HG02885 (cell line): ENCODE measurements around the gene S100A2.
"Not testable (repeated sequence)": the region's sequence is repeated elsewhere in the genome, so short reads cannot be mapped to it uniquely, and the experiment has no call there.

Experiments used
- ATAC-seq: cut with Tn5 transposase; IDR thresholded peaks from one replicate; pipeline ENCODE4 v1.9.1; 2021; ENCODE audit warnings: mild to moderate bottlenecking; ENCODE audit not compliant: unreplicated experiment, poor library complexity

Gene S100A2

DNA sequence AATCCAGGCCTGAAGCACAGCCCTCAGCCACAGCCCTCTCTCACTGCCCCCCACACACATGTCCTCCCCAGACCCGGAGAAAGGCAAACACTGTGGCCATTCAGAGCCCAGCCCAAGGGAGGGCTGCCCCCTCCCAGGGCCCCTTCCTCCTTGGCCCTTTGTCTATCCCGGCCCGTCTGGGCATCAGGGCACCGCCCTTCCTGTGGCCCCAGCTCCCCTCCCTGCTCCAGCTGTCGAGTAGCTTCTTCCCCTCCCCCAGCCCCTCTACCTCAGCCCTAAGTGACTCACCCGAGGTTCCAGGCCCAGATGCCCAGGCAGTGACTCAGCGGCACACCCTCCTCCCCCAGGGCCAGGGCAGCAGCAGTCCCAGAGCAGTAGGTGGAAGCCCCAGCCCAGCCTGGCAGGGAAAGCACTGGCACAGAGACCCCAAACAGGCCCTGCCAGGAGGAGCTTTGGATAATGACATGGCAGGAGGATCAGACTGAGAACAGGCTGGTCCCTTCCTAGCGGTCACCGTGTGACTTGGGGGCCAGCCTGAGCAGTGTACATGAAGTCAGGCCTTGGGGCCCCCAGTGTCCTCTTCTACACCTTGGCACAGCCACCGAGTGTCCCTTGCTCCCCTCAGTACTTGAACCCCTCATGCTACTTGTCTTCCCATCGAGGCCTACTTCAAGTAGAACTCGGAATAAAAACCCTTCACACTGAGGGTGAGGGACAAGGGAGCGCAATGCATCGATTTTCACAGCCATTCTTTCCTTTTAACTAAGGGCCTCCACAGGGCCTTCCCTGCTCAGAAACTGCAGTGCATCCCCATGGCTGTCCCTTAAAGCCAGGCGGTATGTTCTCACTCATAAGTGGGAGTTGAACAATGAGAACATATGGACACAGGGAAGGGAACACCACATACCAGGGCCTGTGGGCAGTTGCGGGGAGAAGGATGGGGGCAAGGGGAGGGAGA is 1.0 kb upstream of the S100A2 start:
- ATAC-seq, result no peak

DNA sequence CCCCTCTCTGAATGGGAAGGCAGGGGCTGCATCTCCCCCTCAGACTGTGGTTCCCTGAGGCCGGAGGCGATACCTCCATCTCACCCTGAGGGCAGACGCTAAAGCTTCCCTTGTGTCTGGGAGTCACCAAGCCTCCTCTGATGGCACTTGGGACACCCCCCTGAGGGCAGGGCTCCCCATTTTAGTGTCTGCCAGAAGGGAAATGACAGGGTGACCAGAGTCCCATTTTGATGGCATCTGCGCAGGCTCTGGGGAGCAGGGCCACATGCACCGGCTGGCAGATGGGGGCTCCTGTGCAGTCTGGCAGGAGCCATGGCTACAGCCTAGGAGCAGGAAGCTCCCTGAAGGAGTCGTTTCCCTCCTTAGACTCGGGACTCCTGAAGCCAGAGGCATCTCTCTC is 1.7 kb downstream of the S100A2 start:
- no peak for ATAC-seq

GRCh38 chr1:153563483-153563901 is 2.2 kb downstream of the S100A2 start:
- no peak for ATAC-seq

- ATAC-seq, result not testable (repeated sequence)
These were observed 3.6 kb downstream of the S100A2 start for GRCh38 chr1:153562021-153562420.

DNA sequence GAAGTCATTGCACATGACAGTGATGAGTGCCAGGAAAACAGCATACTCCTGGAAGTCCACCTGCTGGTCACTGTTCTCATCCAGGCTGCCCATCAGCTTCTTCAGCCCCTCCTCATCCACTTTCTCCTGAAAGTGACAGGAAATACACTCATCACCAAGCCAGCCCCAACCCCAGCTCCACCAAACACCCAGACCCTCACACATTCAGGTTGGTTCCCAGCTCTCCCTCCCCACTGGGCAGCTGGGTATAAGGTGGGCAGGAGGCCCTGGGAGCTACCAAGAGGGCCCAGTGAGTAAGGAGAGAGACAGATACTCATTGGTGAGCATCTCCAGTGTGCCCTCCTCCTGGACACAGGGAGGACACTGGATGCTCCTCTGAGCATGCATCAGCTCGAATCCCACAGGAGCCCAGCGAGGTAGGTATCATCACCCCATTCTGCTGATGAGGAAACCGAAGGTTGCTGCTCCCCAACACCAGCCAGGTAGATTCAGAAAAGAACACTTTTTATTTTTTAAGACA is 4.1 kb downstream of the S100A2 start:
- ATAC-seq, result no peak

- no peak for ATAC-seq
These were observed 4.7 kb downstream of the S100A2 start for GRCh38 chr1:153560771-153561465.

DNA sequence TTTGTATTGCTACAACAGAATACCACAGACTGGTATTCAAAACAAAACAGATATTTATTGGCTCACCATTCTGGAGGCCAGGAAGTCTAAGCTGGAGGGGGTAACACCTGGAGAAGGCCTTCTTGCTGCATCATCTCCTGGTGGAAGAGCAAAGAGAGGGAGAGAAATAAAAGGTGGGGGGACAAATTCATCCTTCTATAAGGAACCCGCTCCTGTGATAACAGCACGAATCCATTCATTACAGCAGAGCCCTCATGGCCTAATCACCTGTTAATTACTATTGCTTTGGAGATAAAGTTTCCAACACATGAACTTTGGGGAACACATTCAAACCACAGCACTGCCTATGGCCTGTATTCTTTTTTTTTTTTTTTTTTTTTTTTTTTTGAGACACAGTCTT is 5.4 kb downstream of the S100A2 start:
- ATAC-seq, result no peak

DNA sequence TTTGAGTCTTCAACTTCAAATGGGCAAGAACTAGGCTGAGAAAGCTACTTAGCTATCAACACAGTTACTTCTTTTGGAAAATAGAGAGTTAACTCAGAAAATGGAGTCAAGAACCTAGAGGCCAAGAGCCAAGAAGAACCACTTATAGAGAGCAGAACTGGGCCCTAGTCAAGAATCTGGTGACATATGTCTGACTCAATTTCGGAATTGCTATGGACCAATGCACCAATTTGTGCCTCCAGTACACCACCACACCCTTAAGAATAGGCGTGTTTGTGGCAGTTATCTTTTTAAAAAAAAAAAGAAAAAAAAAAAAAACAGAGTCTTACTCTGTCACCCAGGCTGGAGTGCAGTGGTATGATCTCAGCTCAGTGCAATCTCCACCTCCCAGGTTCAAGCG is 7.8 kb downstream of the S100A2 start:
- ATAC-seq, result no peak

GRCh38 chr1:153556348-153556747 is 9.3 kb downstream of the S100A2 start:
- ATAC-seq, result no peak

- no peak for ATAC-seq
These were observed 11.7 kb downstream of the S100A2 start for GRCh38 chr1:153553830-153554541.

DNA sequence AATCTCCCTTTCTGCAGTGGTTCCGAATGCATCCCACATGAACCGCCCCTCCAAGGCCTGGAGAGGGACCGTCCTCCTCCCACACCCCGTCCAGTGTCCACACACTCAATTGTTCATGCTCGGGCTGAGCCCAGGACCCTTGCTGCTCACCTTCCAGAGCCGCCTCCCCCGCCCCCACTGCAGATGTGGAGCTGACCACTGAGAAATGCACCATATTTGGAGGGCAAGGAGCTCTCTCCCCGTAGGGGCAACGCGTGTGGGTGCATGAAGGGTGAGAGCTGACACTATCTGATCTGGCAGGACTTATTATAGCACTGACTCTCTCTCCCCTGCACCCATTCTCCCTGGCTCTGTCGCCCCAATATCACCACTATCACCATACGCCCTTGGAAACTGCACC is 12.5 kb downstream of the S100A2 start:
- no peak for ATAC-seq

DNA sequence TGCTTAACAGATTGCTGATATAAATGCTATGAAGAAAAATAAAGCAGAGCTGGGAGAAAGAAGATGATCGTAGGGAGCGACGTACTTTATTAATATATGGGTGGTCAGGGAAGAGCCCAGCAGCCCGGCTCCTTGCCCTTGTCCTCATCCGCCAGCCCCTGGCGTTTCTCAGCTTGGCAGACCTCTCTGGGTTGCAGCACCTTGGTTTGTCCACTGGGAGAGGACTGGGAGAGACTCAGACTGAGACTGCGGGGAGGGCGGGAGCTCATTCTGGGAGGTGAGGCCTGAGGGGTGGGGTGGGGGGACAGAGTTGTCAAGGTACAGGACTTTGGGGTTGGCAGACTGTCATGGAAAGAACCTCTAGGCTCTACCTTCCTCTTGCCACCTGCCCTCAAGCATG is 13.3 kb downstream of the S100A2 start:
- no peak for ATAC-seq

- ATAC-seq, result no peak
These were observed 14.7 kb downstream of the S100A2 start for GRCh38 chr1:153550827-153551500.

- ATAC-seq, result no peak
These were observed 15.3 kb downstream of the S100A2 start for GRCh38 chr1:153550398-153550758.

- no peak for ATAC-seq
These were observed 15.8 kb downstream of the S100A2 start for GRCh38 chr1:153549741-153550397.

- no peak for ATAC-seq
These were observed 16.6 kb downstream of the S100A2 start, which contains the start of gene S100A3 for GRCh38 chr1:153548722-153549688. TSS of gene S100A3 (minus strand) at chr1:153549258. CDS start at chr1:153548485, 773 bp downstream.

DNA sequence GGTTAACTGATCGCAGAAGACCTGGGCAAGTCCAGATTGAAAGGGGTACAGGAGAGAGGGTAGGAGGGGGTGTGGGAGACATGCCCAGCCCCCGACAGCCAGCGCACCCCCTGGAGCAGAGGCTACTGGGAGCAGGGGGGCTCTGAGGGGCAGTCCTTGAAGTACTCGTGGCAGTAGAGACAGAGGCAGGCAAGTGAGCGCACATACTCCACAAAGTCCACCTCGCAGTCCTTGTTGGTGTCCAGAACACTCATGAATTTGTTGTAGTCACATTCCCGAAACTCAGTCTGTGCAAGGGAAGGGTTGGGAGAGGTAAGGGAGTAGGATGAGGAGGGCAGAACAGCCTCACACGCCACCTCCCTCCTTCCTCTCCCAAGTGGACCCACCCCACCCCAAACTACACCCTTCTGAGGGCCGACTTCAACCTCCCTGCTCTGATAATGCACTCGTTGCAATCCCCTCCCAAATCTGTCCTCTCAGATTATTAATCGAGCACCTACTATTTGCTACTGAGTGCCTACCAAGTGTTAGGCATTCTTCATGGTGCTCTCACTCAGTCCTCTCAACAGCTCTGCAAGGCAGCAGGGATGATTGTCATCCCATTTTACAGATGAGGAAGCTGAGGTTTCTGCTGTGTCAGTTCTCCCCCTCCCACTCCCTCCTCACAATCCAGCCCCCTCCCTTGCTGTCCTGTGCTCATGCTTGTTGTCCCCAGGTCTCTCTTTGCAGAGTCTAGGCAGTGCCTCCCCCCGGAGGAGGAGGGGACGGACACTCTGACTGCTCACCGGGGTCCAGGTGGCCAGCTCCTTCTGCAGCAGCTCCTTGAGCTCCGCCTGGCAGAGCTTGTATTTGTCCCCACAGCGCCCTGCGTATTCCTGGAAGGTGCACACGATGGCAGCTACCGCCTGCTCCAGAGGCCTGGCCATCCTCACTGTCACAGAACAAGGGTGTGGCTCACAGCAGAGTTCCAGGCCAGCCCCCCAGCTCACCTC is 17.8 kb downstream of the S100A2 start:
- no peak for ATAC-seq
